Large intestine (tissue), 3 donors: ENCODE results near the gene TMC1. TPM values are rescaled to one million over a fixed set of nuclear protein-coding genes. Genes with fewer than 3 reads are reported as not detected.
"Not testable (repeated sequence)": the region's sequence is repeated elsewhere in the genome, so short reads cannot be mapped to it uniquely, and the experiment has no call there.

ENCODE experiments used
- DNase-seq, 2 donors: peaks; one replicate each; pipeline versions ENCODE4 v3.0.0 to v3.0.0-alpha.2; 2013
- H3K27ac ChIP-seq: one replicate; pipeline ENCODE4 v1.5.1; 2013; ENCODE audit warnings: low read length
- H3K27me3 ChIP-seq: 2 replicates; pipeline ENCODE4 v1.6.1; 2013; ENCODE audit warnings: low read length; ENCODE audit not compliant: control insufficient read depth, insufficient read depth
- H3K36me3 ChIP-seq: 2 replicates; pipeline ENCODE4 v1.6.1; 2013; ENCODE audit warnings: low read length; ENCODE audit not compliant: control insufficient read depth, insufficient read depth
- H3K4me1 ChIP-seq: one replicate; pipeline ENCODE4 v1.6.1; 2013; ENCODE audit warnings: low read length; ENCODE audit not compliant: control insufficient read depth, insufficient read depth
- H3K4me3 ChIP-seq: one replicate; pipeline ENCODE4 v1.5.1; 2013; ENCODE audit warnings: low read length
- H3K9me3 ChIP-seq: one replicate; pipeline ENCODE4 v1.6.1; 2013; ENCODE audit warnings: mild to moderate bottlenecking, low read depth, low read length, moderate library complexity; ENCODE audit not compliant: control insufficient read depth
- WGBS: methylation state at CpG from one replicate; pipeline ENCODE4 v1.1.5; 2013; ENCODE audit warnings: low lambda C conversion rate; ENCODE audit not compliant: insufficient coverage; 5-methylcytosine and 5-hydroxymethylcytosine counted together
- polyA plus RNA-seq: library from polyadenylated mRNA; unstranded; fragments of 120-200 nt; gene quantifications from one replicate; pipeline ENCODE4 v1.2.1, GENCODE V29; 2013

The TMC1 gene
- polyA plus RNA-seq, 1 donor = 0.16 TPM

DNA sequence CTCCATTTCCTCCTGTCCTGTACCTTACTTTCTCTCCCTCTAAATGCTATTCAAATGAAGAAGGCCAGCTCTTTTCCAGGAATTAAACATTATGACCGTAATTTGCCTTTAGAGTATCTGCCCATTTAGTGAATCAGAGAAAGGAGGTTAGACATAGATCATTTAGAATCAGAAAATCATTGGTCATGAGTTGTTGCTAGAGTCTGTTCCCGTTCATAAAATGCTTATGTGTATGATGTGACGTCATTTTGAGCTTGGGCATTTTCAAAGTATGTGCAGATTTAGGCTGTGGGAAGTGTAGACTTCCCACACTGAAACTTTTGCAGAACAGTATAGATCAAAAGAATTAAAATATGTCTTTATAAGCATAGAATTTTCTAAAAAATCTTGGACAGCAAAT is 268.5 kb downstream of the TMC1 start:
- no peaks in the 10 kb centered on the region for H3K27me3 ChIP-seq
- no peaks in the 10 kb centered on the region for H3K36me3 ChIP-seq
- 100% methylated on average over 1 of the region's 3 CpGs for WGBS
- H3K4me3 ChIP-seq = no peak overlapping the region
- H3K9me3 ChIP-seq = no peaks in the 10 kb centered on the region
- H3K4me1 ChIP-seq = no peaks in the 10 kb centered on the region
- DNase-seq = no peak
- no peak overlapping the region for H3K27ac ChIP-seq

DNA sequence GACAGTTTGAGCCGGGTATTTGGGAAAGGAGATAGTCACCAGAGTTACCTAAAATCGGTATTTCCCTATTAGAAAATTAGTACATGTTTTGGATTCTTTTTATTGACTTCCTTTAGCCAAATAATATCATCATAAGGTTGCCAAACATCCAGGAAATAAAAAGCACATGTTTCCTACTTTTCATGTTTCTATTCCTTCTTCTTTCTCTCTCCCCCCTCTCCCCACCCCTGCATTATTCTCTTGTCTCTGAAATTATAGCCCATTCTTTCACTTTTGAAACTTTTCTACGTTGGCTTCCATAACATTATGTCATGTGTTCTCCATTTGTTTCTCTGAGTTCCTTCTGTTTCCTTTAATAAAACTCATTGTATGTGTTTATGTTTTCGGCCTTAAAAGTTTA is 269.6 kb downstream of the TMC1 start:
- no peak overlapping the region for H3K27ac ChIP-seq
- no peak for DNase-seq
- no peaks in the 10 kb centered on the region for H3K36me3 ChIP-seq
- H3K4me1 ChIP-seq = no peaks in the 10 kb centered on the region
- no peak overlapping the region for H3K4me3 ChIP-seq
- WGBS = 80% methylated on average over 4 of the region's 4 CpGs
- no peaks in the 10 kb centered on the region for H3K27me3 ChIP-seq
- no peaks in the 10 kb centered on the region for H3K9me3 ChIP-seq

DNA sequence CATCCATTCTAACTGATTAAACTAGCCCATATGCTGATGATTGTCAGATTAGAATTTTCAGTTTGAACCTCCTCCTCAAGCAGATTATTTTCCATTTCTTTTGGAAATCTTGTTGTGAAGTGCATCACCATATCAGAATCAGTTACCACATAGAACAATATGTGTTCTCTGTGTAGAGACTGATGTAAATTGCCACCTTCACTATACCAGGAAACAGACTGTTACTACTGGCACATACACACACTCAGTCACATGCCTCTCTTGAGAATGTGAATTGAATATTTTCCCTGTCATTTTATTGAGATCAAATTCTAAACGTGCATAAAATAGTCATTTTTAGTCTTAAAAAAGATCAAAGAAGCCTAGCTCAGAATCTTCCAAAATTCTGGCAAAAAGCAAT is 270.0 kb downstream of the TMC1 start:
- H3K9me3 ChIP-seq = no peaks in the 10 kb centered on the region
- no peaks in the 10 kb centered on the region for H3K36me3 ChIP-seq
- DNase-seq = no peak
- no peak overlapping the region for H3K27ac ChIP-seq
- H3K27me3 ChIP-seq = no peaks in the 10 kb centered on the region
- WGBS = no CpG with 5 or more reads among the region's 1 CpG
- H3K4me3 ChIP-seq = no peak overlapping the region
- no peaks in the 10 kb centered on the region for H3K4me1 ChIP-seq

DNA sequence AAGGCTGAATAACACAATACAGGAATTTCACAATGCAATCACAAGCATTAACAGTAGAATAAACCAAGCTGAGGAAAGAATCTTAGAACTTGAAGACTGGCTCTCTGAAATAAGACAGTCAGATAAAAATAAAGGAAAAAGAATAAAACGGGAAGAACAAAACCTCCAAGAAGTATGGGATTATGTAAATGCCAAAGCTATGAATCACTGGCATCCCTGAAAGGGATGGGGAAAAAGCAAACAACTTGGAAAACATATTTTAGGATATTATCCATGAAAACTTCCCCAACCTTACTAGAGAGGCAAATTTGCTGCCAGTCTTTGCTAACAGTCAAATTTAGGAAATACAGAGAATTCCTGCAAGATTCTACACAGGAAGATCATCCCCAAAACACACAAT is 273.5 kb downstream of the TMC1 start:
- H3K36me3 ChIP-seq = no peaks in the 10 kb centered on the region
- H3K9me3 ChIP-seq = no peaks in the 10 kb centered on the region
- no peak overlapping the region for H3K4me3 ChIP-seq
- 78% methylated on average over 1 of the region's 1 CpG for WGBS
- H3K27ac ChIP-seq = no peak overlapping the region
- DNase-seq = no peak
- no peaks in the 10 kb centered on the region for H3K4me1 ChIP-seq
- H3K27me3 ChIP-seq = no peaks in the 10 kb centered on the region

DNA sequence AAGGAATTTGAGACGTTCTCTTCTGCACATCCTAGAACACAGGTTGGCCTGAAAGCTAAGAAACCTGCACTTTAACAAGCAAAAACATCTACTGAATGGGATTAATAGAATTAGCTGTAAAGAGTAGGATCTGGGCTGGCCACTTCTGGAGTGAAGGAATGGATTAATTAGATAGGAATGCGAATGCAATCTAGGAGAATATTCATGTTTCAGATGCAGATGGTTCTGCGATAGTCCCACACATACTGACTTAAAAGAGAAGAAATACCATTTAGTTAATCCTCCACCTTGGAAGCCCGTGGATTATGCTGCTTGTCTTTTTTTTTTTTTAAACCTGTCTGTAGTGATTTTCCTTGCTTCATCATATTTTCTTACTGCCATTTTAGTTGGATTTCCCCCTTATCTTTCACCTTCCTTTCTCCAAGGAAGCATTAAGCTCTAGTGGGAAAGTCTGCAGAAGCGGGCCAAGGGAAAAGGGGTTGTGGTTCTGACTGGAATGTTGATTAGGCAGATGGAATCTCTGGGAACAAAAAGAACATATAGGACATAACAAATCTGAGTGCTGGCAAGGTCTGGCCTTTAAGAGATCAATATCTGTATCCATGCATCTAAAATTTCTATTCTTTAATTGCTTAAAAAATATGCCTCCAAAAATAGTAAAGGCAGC is 279.1 kb downstream of the TMC1 start:
- no peak for DNase-seq
- no peaks in the 10 kb centered on the region for H3K4me1 ChIP-seq
- no peak overlapping the region for H3K4me3 ChIP-seq
- H3K27ac ChIP-seq = no peak overlapping the region
- no peaks in the 10 kb centered on the region for H3K9me3 ChIP-seq
- H3K27me3 ChIP-seq = no peaks in the 10 kb centered on the region
- H3K36me3 ChIP-seq = no peaks in the 10 kb centered on the region
- WGBS = 88% methylated on average over 4 of the region's 5 CpGs

DNA sequence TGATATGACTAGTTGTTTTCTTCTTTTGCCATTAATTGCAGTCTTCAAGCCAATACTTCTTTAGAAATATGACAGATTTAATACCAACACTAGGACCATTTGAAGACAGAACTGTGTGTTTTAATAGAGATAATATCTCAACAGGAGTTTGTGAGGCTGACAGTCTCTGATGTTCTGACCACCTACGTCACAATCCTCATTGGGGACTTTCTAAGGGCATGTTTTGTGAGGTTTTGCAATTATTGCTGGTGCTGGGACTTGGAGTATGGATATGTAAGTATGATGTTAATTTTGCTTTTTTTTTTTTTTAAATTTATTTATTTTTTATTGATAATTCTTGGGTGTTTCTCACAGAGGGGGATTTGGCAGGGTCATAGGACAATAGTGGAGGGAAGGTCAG is 283.8 kb downstream of the TMC1 start:
- DNase-seq = no peak
- H3K36me3 ChIP-seq = no peaks in the 10 kb centered on the region
- WGBS = no CpG with 5 or more reads among the region's 1 CpG

DNA sequence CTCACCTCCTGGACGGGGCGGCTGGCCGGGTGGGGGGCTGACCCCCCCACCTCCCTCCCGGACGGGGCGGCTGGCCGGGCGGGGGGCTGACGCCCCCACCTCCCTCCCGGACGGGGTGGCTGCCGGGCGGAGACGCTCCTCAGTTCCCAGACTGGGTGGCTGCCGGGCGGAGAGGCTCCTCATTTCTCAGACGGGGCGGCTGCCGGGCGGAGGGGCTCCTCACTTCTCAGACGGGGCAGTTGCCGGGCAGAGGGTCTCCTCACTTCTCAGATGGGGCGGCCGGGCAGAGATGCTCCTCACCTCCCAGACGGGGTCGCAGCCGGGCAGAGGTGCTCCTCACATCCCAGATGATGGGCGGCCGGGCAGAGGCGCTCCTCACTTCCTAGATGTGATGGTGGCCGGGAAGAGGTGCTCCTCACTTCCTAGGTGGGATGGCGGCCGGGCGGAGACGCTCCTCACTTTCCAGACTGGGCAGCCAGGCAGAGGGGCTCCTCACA is 285.0 kb downstream of the TMC1 start:
- not testable (repeated sequence) for H3K9me3 ChIP-seq, H3K27ac ChIP-seq, H3K4me1 ChIP-seq, H3K4me3 ChIP-seq, DNase-seq, H3K36me3 ChIP-seq, H3K27me3 ChIP-seq
- no CpG with 5 or more reads among the region's 35 CpGs for WGBS

More for the DNA sequence above, 283.8 kb downstream of the TMC1 start:
- Histone ChIP-seq H3K4me3 (no peak overlapping the region), H3K27me3 (no peaks in the 10 kb centered on the region), H3K9me3 (peaks cover 8% of the 10 kb centered on the region), H3K4me1 (no peaks in the 10 kb centered on the region), H3K27ac (no peak overlapping the region)

DNA sequence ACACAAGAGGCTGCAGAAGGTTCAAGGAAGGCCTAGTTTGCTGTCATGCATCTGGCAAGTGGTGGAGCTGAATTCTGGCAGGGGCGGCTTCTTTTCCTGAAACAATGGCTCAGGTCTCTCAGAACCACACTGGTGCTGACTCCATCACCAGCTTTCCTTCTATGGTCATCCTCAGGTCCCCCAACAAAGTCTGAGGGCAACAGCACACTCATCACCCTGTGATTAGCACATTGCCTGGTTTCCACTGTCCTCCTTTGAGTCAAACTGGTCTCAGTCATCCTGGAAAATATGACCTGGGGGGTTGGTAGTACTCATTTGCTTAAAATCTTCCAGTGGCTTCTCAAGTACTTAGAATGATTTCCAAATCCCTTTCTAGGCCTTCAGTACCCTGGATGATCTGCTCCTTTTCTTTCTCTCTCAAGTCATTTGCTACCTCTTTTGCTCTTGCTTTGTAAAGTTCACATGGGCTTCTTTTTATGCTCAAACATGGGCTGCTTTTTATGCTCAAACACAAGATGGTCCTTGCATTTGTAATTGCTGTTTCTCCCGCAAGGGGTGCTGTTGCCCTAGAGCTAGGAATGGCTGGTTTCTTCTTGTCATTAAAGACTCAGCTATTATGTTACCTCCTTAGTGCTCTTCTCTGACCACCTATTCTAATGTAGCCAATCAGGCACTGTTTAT is 286.5 kb downstream of the TMC1 start:
- Histone ChIP-seq H3K4me1 (peaks cover 9% of the 10 kb centered on the region), H3K36me3 (no peaks in the 10 kb centered on the region), H3K27me3 (no peaks in the 10 kb centered on the region), H3K27ac (no peak overlapping the region), H3K4me3 (no peak overlapping the region), H3K9me3 (peaks cover 8% of the 10 kb centered on the region)
- 80% methylated on average over 1 of the region's 2 CpGs for WGBS
- no peak for DNase-seq

DNA sequence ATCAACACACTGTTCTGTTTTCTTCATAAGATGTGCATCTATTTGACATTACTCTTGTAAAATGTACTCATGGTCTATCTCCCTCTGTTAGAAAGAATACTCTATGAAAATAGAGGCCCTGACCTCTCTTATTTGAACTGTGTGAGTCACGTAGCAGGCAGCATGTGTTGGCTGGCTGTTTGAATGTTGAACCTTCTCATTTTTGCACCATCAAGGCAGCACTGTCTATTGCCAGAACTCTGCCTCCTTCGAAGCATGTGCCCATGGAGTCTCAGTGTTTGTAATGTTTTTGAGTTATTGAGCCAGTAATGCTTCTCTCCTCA is 287.0 kb downstream of the TMC1 start:
- no peak for DNase-seq
- peaks cover 8% of the 10 kb centered on the region for H3K9me3 ChIP-seq
- no peaks in the 10 kb centered on the region for H3K36me3 ChIP-seq
- no peak overlapping the region for H3K4me3 ChIP-seq
- peaks cover 11% of the 10 kb centered on the region for H3K4me1 ChIP-seq
- H3K27me3 ChIP-seq = no peaks in the 10 kb centered on the region
- no peak overlapping the region for H3K27ac ChIP-seq
- no CpG with 5 or more reads among the region's 2 CpGs for WGBS

DNA sequence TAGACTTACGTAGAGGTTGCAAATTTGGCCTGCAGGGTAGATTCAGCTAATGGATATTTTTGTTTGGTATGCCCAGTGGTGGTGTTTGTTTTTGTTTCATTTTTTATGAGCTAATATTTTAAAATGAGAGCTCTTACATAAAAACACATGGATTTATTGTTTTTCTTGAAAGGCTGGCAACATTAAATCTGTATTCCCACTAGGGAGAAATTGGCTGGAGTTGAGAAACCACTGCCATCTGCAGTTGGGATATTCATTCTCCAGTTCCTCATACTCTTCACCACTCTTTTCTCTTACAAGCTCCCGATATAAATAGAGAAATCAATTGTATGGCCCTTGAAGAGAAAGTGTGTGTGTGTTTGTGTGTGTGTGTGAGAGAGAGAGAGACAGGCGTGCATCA is 288.2 kb downstream of the TMC1 start:
- no peak overlapping the region for H3K4me3 ChIP-seq
- H3K4me1 ChIP-seq = peaks cover 21% of the 10 kb centered on the region
- DNase-seq = no peak
- H3K9me3 ChIP-seq = peaks cover 8% of the 10 kb centered on the region
- no peak overlapping the region for H3K27ac ChIP-seq
- no peaks in the 10 kb centered on the region for H3K36me3 ChIP-seq
- WGBS = 100% methylated on average over 1 of the region's 3 CpGs
- H3K27me3 ChIP-seq = no peaks in the 10 kb centered on the region
